ENCODE measurements around the gene EFHD2.

EFHD2 gene

GRCh38 chr1:15452216-15452615 lies 42.5 kb downstream of the EFHD2 start:
- no peaks in the 10 kb centered on the region for H3K36me3 ChIP-seq (replicated peaks; ENCODE audit: low read depth, low read length)
- no peak overlapping the region for H3K9ac ChIP-seq (ENCODE audit: low read length)
- H3K79me2 ChIP-seq (ENCODE audit: low read length): no peaks in the 10 kb centered on the region
- no peak overlapping the region for H3K27ac ChIP-seq (ENCODE audit: low read length)
- H3K27me3 ChIP-seq (ENCODE audit: low read depth, low read length): no peaks in the 10 kb centered on the region
- no peak for TF ChIP-seq EZH2phosphoT487 (IDR thresholded peaks at IDR 0.05; ENCODE audit: low read depth)
- TF ChIP-seq CTCF (IDR thresholded peaks at IDR 0.05; ENCODE audit: low read depth, low read length): no peak
- peaks cover 13% of the 10 kb centered on the region for H3K4me1 ChIP-seq (ENCODE audit: low read length)
- no peak overlapping the region for H3K4me2 ChIP-seq (ENCODE audit: low read length)
- H3K9me3 ChIP-seq (ENCODE audit: insufficient read depth, low read length): no peaks in the 10 kb centered on the region
- H3K4me3 ChIP-seq (ENCODE audit: low read length): no peak overlapping the region
- no peaks in the 10 kb centered on the region for H4K20me1 ChIP-seq (ENCODE audit: insufficient read depth, low read length)
- no peak overlapping the region for H2AFZ ChIP-seq (ENCODE audit: low read depth, low read length)

GRCh38 chr1:15452866-15453571 lies 43.3 kb downstream of the EFHD2 start:
- no peaks in the 10 kb centered on the region for H3K36me3 ChIP-seq (replicated peaks; ENCODE audit: low read depth, low read length)
- no peaks in the 10 kb centered on the region for H3K9me3 ChIP-seq (ENCODE audit: insufficient read depth, low read length)
- H3K79me2 ChIP-seq (ENCODE audit: low read length): no peaks in the 10 kb centered on the region
- H3K27ac ChIP-seq (ENCODE audit: low read length): no peak overlapping the region
- TF ChIP-seq EZH2phosphoT487 (IDR thresholded peaks at IDR 0.05; ENCODE audit: low read depth) (no peak), CTCF (IDR thresholded peaks at IDR 0.05; ENCODE audit: low read depth, low read length) (no peak)
- no peak overlapping the region for H2AFZ ChIP-seq (ENCODE audit: low read depth, low read length)
- H3K9ac ChIP-seq (ENCODE audit: low read length): no peak overlapping the region
- peaks cover 13% of the 10 kb centered on the region for H3K4me1 ChIP-seq (ENCODE audit: low read length)
- H3K4me3 ChIP-seq (ENCODE audit: low read length): no peak overlapping the region
- no peak overlapping the region for H3K4me2 ChIP-seq (ENCODE audit: low read length)
- no peaks in the 10 kb centered on the region for H4K20me1 ChIP-seq (ENCODE audit: insufficient read depth, low read length)
- no peaks in the 10 kb centered on the region for H3K27me3 ChIP-seq (ENCODE audit: low read depth, low read length)

GRCh38 chr1:15453734-15454133 lies 44.0 kb downstream of the EFHD2 start:
- Histone ChIP-seq H3K4me2 (ENCODE audit: low read length) (no peak overlapping the region), H4K20me1 (ENCODE audit: insufficient read depth, low read length) (no peaks in the 10 kb centered on the region), H3K4me3 (ENCODE audit: low read length) (no peak overlapping the region), H3K9ac (ENCODE audit: low read length) (no peak overlapping the region), H2AFZ (ENCODE audit: low read depth, low read length) (no peak overlapping the region), H3K36me3 (replicated peaks; ENCODE audit: low read depth, low read length) (no peaks in the 10 kb centered on the region), H3K9me3 (ENCODE audit: insufficient read depth, low read length) (no peaks in the 10 kb centered on the region), H3K4me1 (ENCODE audit: low read length) (peaks cover 13% of the 10 kb centered on the region), H3K79me2 (ENCODE audit: low read length) (no peaks in the 10 kb centered on the region), H3K27ac (ENCODE audit: low read length) (no peak overlapping the region), H3K27me3 (ENCODE audit: low read depth, low read length) (no peaks in the 10 kb centered on the region)
- TF ChIP-seq CTCF (IDR thresholded peaks at IDR 0.05; ENCODE audit: low read depth, low read length) (no peak), EZH2phosphoT487 (IDR thresholded peaks at IDR 0.05; ENCODE audit: low read depth) (no peak)

GRCh38 chr1:15454256-15454655 lies 44.6 kb downstream of the EFHD2 start:
- Histone ChIP-seq H3K9ac (ENCODE audit: low read length) (no peak overlapping the region), H3K36me3 (replicated peaks; ENCODE audit: low read depth, low read length) (no peaks in the 10 kb centered on the region), H3K4me2 (ENCODE audit: low read length) (no peak overlapping the region), H3K4me3 (ENCODE audit: low read length) (no peak overlapping the region), H3K79me2 (ENCODE audit: low read length) (no peaks in the 10 kb centered on the region), H3K9me3 (ENCODE audit: insufficient read depth, low read length) (no peaks in the 10 kb centered on the region), H3K27ac (ENCODE audit: low read length) (no peak overlapping the region), H4K20me1 (ENCODE audit: insufficient read depth, low read length) (no peaks in the 10 kb centered on the region), H3K4me1 (ENCODE audit: low read length) (peaks cover 13% of the 10 kb centered on the region), H3K27me3 (ENCODE audit: low read depth, low read length) (no peaks in the 10 kb centered on the region), H2AFZ (ENCODE audit: low read depth, low read length) (no peak overlapping the region)
- TF ChIP-seq CTCF (IDR thresholded peaks at IDR 0.05; ENCODE audit: low read depth, low read length) (no peak), EZH2phosphoT487 (IDR thresholded peaks at IDR 0.05; ENCODE audit: low read depth) (no peak)

All from OCI-LY3 (cell line).